Lung (tissue), 12 donors: ENCODE data around the gene RGL1. TPM values are rescaled to one million over a fixed set of nuclear protein-coding genes. Genes with fewer than 3 reads are reported as not detected.
"Not testable (repeated sequence)": the region's sequence is repeated elsewhere in the genome, so short reads cannot be mapped to it uniquely, and the experiment has no call there.

Source experiments
- ATAC-seq: fragments of 200-7000 bp; cut with Tn5 transposase; one replicate; pipeline ENCODE4 v1.9.1; 2020; ENCODE audit warnings: moderate number of reproducible peaks; ENCODE audit not compliant: insufficient read depth, low FRiP score
- DNase-seq, 3 donors: peaks; one replicate each; pipeline ENCODE4 v3.0.0-alpha.2; 2013 to 2017
- H3K27ac ChIP-seq, 2 donors: one replicate each; pipeline ENCODE4 v1.5.1; 2013; ENCODE audit warnings: mild to moderate bottlenecking in 2 of 2, moderate library complexity in 2 of 2, control low read depth in 1 of 2, inconsistent platforms in 1 of 2, low read depth in 1 of 2, low read length in 1 of 2
- H3K27me3 ChIP-seq, 3 donors: one replicate each; pipeline ENCODE4 v1.5.1; 2013; ENCODE audit warnings: low read length in 2 of 3; ENCODE audit not compliant: control insufficient read depth in 3 of 3, insufficient read depth in 3 of 3
- H3K36me3 ChIP-seq, 4 donors: one replicate each; pipeline ENCODE4 v1.5.1; 2013; ENCODE audit warnings: low read length in 4 of 4, mild to moderate bottlenecking in 1 of 4, moderate library complexity in 1 of 4; ENCODE audit not compliant: control insufficient read depth in 4 of 4, insufficient read depth in 4 of 4
- H3K4me1 ChIP-seq, 5 donors: one replicate each; pipeline ENCODE4 v1.5.1; 2013; ENCODE audit warnings: low read length in 5 of 5, mild to moderate bottlenecking in 2 of 5, moderate library complexity in 1 of 5; ENCODE audit not compliant: control insufficient read depth in 5 of 5, insufficient read depth in 5 of 5
- H3K4me3 ChIP-seq: one replicate; pipeline ENCODE4 v1.5.1; 2013; ENCODE audit warnings: mild to moderate bottlenecking, control low read depth, moderate library complexity
- H3K9ac ChIP-seq, 2 donors: one replicate each; pipeline ENCODE4 v1.5.1; 2013; ENCODE audit warnings: low read length in 2 of 2, control low read depth in 1 of 2; ENCODE audit not compliant: insufficient read depth in 1 of 2
- H3K9me3 ChIP-seq, 4 donors: one replicate each; pipeline ENCODE4 v1.5.1; 2013; ENCODE audit warnings: low read length in 3 of 4, mild to moderate bottlenecking in 1 of 4, moderate library complexity in 1 of 4; ENCODE audit not compliant: control insufficient read depth in 4 of 4, insufficient read depth in 3 of 4
- WGBS, 2 donors: extraction: QIAGEN DNeasy Blood & Tissue Kit; methylation state at CpG; one replicate each; pipeline ENCODE4 v1.1.7; 2013; 5-methylcytosine and 5-hydroxymethylcytosine counted together
- polyA plus RNA-seq, 2 donors: library from polyadenylated mRNA; stranded (reverse); fragments of 200-250 nt; gene quantifications; one replicate each; pipeline ENCODE4 v1.2.1, GENCODE V29; 2013
- total RNA-seq, 2 donors: library from RNA; depleted of rRNA in 1 of 2; stranded (reverse); fragments of >200 nt in 1 of 2; gene quantifications; one replicate each; pipeline ENCODE4 v1.2.1, GENCODE V29; 2014 to 2021
- TF ChIP-seq, protein P1 (sequence below): IDR thresholded peaks from 2 replicates; pipeline ENCODE4 v1.5.1; 2012; ENCODE audit warnings: mild to moderate bottlenecking; ENCODE audit errors: control extremely low read depth, extremely low read depth
- donor health status: control.
- donor health status: control.
- donor health status: Bipolar disorder and iron deficiency.
- donor health status: healthy.
- donor health status: DM: yes; HTN: yes; CAD: no.

RGL1 gene
- total and polyA plus RNA-seq, 4 donors: 9.6 to 49.4 (median 35.2) TPM

DNA sequence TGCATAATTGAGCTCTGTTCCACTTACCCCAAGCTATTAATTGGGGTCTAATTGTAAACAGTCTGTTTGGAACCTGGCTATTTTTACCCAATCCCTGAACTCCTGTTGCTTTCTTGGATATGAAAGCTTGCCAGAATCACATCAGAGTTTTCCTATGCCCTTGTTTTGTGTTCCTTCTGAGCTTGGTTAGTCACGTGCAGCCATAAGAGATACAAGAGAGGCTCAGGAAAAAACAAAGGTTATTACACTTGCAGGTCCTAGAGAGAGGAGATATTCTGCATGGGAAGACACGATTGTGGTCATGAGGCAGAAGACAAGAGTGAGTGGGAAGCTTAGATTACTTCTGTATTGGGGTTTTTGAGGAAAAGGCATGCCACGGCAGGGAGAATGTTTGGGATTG is 46.0 kb upstream of the RGL1 start:
- WGBS, 2 donors: 87 to 92% methylated on average over 3 of the region's 3 CpGs

DNA sequence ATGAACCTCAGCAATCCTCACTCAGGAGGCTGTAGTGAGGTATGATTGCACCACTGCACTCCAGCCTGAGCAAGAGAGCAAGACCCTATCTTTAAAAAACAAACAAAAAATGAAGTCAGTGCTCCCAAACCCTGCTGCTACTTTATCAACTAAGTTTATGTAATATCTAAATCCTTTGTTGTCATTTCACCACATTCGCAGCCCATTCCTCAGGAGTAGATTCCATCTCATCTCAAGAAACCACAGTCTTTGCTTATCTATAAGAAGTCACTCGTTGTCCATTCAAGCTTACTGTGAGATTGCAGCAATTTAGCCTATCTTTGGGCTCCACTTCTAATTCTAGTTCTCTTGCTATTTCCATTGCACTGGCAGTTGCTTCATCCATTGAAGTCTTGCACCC is 44.3 kb upstream of the RGL1 start:
- Histone ChIP-seq H3K9ac (no peak overlapping the region), H3K4me1 (peaks cover 0 to 20% (median 0%) of the 10 kb centered on the region in 5 donors), H3K4me3 (no peak overlapping the region), H3K27ac (no peak overlapping the region), H3K9me3 (peaks cover 0 to 8% (median 5%) of the 10 kb centered on the region in 4 donors), H3K27me3 (no peaks in the 10 kb centered on the region), H3K36me3 (peaks cover 0 to 2% (median 0%) of the 10 kb centered on the region in 4 donors)
- WGBS, 2 donors: 69 to 86% methylated on average over 2 of the region's 2 CpGs
- TF ChIP-seq, protein P1, sequence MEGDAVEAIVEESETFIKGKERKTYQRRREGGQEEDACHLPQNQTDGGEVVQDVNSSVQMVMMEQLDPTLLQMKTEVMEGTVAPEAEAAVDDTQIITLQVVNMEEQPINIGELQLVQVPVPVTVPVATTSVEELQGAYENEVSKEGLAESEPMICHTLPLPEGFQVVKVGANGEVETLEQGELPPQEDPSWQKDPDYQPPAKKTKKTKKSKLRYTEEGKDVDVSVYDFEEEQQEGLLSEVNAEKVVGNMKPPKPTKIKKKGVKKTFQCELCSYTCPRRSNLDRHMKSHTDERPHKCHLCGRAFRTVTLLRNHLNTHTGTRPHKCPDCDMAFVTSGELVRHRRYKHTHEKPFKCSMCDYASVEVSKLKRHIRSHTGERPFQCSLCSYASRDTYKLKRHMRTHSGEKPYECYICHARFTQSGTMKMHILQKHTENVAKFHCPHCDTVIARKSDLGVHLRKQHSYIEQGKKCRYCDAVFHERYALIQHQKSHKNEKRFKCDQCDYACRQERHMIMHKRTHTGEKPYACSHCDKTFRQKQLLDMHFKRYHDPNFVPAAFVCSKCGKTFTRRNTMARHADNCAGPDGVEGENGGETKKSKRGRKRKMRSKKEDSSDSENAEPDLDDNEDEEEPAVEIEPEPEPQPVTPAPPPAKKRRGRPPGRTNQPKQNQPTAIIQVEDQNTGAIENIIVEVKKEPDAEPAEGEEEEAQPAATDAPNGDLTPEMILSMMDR: no peak
- DNase-seq: no peak
- no peak for ATAC-seq

More for the DNA sequence above, 46.0 kb upstream of the RGL1 start:
- H3K9me3 ChIP-seq: peaks cover 0 to under 1% (median under 1%) of the 10 kb centered on the region in 4 donors
- no peaks in the 10 kb centered on the region for H3K27me3 ChIP-seq
- H3K27ac ChIP-seq: no peak overlapping the region
- H3K4me3 ChIP-seq: no peak overlapping the region
- ATAC-seq (no peak), DNase-seq (no peak)
- H3K4me1 ChIP-seq: peaks cover 0 to 20% (median 0%) of the 10 kb centered on the region in 5 donors
- H3K36me3 ChIP-seq: no peaks in the 10 kb centered on the region
- H3K9ac ChIP-seq: no peak overlapping the region
- TF ChIP-seq, protein P1: no peak

DNA sequence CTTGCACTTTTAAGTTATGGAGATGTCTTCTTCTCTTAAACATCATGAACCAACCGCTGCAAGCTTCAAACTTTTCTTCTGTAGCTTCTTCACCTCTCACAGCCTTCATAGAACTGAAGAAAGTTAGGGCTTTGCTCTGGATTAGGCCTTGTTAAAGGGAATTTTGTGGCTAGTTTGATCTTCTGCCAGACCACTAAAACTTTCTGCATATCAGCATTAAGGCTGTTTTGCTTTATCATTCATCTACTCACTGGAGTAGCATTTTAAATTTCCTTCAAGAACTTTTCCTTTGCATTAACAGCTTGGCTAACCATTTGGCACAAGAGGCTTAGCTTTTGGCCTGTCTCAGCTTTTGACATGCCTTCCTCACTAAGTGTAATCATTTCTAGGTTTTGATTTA is 43.0 kb upstream of the RGL1 start:
- 100% methylated on average over 1 of the region's 1 CpG for WGBS, 2 donors
- TF ChIP-seq, protein P1: no peak
- peaks cover 0 to 15% (median 0%) of the 10 kb centered on the region in 5 donors for H3K4me1 ChIP-seq
- H3K4me3 ChIP-seq: no peak overlapping the region
- no peak overlapping the region for H3K27ac ChIP-seq
- ATAC-seq (no peak), DNase-seq (no peak)
- no peaks in the 10 kb centered on the region for H3K27me3 ChIP-seq
- peaks cover 0 to 8% (median 5%) of the 10 kb centered on the region in 4 donors for H3K9me3 ChIP-seq
- H3K36me3 ChIP-seq: peaks cover 0 to 2% (median 0%) of the 10 kb centered on the region in 4 donors
- H3K9ac ChIP-seq: no peak overlapping the region

DNA sequence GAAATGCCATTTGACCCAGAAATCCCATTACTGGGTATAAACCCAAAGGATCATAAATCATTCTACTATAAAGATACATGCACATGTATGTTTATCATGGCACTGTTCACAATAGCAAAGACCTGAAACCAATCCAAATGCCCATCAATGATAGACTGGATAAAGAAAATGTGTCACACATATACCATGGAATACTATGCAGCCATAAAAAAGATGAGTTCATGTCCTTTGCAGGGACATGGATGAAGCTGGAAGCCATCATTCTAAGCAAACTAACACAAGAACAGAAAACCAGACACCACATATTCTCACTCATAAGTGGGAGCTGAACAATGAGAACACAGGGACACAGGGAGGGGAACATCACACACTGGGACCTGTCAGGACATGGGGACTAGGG is 42.1 kb upstream of the RGL1 start:
- H3K9me3 ChIP-seq, H3K4me1 ChIP-seq, H3K4me3 ChIP-seq, ATAC-seq, DNase-seq, H3K36me3 ChIP-seq, H3K27ac ChIP-seq, H3K27me3 ChIP-seq, H3K9ac ChIP-seq: not testable (repeated sequence)
